AG09319 (cell line): ENCODE measurements around the gene ACAP1.

Experiments used
- DNase-seq: peaks from one replicate; pipeline ENCODE4 v3.0.0-alpha.2; 2010; ENCODE audit warnings: low read depth; ENCODE audit errors: extremely low read depth
- CTCF ChIP-seq: IDR thresholded peaks from 2 replicates; pipeline ENCODE4 v1.5.1; 2011; ENCODE audit warnings: low read depth, mild to moderate bottlenecking, inconsistent platforms, low read length, moderate library complexity

ACAP1 gene

GRCh38 chr17:7398612-7399011 lies 62.3 kb downstream of the ACAP1 start:
- no peak for TF ChIP-seq CTCF
- no peak for DNase-seq
